SHP77 (cell line): ENCODE results near the gene SND1.

Experiments used
- DNase-seq, 2 experiments: peaks; one replicate each; lab custom pipeline; 2025; lab: John Stamatoyannopoulos, UW

Gene SND1

DNA sequence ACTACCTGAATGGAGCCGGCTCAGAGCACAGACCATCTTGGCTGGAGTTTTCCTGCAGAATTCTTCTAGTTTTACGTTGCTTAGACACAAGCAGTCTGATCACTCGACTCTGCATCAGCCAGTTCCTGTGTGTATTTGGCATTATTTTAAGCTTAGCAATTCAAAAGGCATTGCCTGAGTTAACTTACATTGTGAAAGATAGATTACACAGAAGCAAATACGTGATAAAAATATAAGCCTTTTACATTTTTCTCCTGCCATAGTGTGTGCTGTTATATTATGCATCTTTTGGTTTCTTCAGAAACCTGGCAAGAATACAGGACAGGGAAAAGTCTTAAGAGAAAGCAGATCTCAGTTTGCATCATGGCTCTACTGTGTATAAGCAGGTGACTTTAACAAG, 281.2 kb downstream of the SND1 start:
- DNase-seq, result no peak

GRCh38 chr7:127934711-127935110, 282.7 kb downstream of the SND1 start:
- no peak for DNase-seq

- peak; percentile 34 to 51 for DNase-seq
These were observed 283.9 kb downstream of the SND1 start for GRCh38 chr7:127935847-127936376.

DNA sequence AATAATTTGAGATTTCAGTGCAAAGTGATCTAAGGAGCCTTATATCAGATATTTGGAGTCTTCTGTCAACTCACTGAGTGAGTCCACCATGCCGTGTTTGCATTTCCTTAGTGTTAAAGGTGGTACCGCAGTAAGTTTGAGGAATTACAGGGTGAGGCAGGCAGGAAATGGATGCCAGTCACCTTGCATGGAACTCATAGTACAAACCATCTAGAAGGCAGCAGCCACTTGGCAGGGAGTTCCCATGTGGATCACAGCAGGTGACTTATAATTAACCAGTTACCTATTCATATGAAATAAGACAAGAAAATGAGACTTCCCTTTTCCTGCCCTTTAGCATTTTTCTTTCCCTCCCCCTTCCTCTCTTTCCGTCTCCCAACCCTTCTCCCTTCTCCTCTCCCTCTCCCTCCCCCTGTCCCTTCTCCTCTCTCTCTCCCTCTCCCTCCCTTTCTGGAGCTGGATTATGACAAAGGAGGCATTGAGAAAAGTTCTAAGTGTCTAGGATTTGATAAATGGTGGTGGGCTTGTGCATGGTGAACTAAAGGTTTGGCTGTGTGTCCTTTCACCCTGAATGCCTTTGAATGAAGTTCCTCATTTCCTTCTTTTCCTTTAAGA, 285.2 kb downstream of the SND1 start:
- DNase-seq, result no peak

DNA sequence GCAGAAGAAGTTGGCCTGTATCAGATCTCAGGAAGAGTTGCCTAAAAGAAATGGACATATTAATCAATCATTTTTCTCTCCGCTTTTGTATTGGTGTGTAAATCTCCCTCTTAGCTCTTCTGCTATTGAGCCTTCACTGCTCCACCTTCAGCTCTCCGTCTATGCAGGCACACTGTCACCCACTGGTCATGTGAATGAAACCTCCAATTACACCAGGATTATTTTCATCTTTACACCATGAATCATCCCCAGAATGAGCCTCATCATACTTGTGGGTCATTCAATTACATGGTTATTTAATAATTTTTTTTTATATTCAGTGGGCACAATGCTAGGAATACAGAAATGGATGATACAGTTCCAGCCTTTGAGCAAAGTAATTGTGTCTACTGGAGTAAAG, 286.6 kb downstream of the SND1 start:
- DNase-seq, result no peak

DNA sequence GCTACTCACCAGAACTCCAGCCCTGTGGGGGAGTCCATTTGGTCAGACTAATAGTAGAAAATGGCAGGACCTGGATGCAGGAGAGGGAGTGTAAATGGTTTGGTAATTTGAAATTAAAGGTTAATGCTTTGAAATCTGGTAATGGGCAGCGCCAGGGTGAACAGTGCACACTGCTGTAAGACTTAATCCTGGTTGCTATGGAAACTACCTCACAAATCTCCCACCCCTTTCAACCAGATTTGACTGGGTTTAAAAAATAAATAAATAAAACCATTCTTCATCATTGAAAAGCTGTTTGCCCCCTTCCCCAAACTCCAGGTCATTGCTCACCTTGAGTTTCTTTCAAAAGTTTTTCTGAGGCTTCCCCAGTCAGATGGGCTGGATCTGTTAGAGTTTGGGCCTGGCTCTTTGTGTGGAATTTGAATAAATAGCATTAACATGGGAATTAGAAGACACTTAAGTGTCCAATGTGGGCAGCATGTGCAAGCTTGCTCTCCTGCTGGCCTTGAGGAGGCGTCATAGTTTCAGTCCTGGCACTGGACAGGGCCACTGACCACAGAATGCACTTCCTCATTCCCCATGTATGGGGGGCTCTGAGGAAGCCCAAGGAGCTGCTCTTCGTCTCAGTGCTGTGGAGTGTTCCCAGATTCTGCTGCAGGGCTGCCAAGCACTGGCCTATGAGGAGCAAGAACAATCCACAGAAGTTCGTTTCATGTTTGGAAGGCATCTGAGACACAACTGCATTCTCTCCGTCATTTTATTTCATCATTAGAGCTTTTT, 288.6 kb downstream of the SND1 start:
- no peak for DNase-seq

DNA sequence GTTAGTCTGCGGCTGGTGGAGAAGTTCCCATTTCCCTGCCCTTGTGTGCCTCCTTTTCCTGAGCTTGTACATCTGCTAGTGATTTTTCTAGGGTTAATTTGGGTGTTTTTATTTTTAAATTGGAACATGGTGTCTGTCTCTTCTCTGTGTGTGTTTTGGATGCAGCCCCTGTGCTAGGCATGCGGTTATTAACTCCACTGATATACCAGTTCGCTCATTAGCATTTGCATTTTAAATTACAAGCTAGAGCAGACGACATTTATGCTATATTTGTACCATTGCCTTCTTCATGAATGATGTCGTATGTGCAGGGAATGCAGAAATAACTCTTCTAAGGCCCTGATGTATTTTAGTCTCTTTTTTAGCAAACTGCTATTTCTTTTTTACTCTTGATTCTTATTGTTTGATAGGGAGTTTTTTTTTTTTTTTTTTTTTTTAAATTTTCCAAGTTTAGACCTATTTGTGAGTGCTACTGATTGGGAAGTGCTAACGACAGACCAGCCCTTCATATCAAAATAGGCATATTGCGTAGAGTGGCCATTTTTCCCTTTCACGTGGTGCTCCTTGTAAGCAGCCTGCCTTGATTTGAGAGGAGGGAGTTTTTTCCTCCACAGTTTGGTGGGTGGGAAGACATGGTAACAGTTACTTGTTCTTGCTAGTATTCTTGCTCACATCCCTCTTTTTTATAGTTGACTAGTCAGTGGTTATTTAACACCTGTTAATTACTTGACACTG, 289.6 kb downstream of the SND1 start:
- no peak for DNase-seq

GRCh38 chr7:127943541-127944521, 291.8 kb downstream of the SND1 start:
- DNase-seq, result peak in 1 of 2 experiments; percentile 45

GRCh38 chr7:127946111-127946510, 294.1 kb downstream of the SND1 start:
- no peak for DNase-seq

- DNase-seq, result no peak
These were observed 294.9 kb downstream of the SND1 start for GRCh38 chr7:127946847-127947246.

DNA sequence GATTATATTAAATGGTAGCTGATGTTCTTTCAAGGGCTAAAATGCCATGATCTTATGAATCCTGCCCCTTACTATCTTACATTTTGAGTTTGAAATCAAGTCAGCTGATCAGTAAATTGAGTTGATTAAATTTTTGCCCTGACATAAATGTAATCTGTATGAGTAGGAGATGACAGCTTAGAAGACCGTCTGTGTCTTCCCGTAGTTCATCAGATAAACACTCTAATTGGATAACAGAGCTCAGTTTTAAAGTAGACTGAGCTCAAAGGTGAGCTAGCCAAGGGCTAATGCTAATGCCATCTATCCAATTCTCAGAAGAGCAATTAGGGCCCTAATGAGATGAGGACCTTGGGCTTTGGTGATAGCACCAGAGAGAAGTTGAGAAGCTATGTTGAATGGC, 296.3 kb downstream of the SND1 start:
- no peak for DNase-seq

DNA sequence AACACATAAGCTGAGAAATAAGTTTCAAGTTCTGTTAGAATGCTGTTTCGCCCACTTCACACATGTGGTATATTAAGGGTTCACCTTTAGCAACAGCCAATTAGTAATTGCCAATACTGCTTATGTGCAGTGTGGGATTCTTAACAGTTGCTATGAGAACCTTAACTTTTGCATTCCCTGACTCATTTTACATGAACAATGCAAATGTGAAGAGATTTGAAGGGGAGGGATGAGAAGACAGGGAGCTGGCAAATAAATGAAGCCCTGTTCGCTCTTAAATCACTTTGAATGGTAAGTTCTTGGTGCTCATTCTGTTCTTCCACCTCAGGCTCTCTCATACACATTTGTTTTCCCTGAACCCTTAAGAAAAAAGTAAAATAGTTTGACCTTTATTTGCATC, 296.9 kb downstream of the SND1 start:
- no peak for DNase-seq

DNA sequence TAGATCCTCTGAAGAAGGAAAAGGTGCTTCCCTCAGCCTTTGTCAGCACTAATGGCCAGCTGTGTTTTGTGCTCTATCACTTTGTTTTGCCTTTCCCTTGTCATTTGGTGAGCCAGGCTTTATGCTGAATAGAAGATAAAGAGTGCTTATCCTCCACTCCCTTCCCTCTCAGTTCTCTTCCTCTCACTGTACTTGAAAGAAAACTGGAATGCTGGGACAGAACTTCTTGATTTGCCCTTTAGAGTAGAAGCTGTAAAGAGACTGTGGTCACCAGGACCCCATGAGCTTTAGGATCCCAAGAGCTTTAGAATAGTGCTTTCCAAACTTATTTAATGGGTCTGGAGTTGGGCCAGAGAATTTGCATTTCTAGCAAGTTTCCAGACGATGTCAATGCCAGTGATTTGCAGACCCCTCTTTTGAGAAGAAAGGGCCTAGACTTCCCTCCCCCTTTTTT, 297.8 kb downstream of the SND1 start:
- DNase-seq, result no peak

- no peak for DNase-seq
These were observed 298.4 kb downstream of the SND1 start for GRCh38 chr7:127950233-127950935.

- DNase-seq, result no peak
These were observed 301.7 kb downstream of the SND1 start for GRCh38 chr7:127953423-127954356.

DNA sequence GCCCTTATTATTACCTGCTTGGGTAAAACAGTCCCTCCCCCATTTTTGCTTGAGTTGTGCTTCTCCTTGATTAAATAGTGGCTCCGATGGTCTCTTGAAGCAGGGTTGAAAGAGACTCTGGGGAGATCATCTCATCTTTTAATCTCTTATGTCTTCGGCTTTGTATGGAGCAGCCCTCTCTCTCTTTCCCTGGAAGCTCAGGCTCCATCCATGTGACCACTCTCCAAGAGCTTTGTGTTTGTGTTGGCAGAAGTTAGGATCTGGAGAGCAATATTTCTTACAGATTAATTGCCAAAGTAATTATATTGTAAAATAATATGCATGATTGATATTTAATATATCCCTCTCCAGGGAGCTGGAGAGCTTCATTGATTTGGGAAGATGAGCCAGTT, 302.4 kb downstream of the SND1 start:
- DNase-seq, result no peak

- DNase-seq, result no peak
These were observed 303.1 kb downstream of the SND1 start for GRCh38 chr7:127955051-127955531.

DNA sequence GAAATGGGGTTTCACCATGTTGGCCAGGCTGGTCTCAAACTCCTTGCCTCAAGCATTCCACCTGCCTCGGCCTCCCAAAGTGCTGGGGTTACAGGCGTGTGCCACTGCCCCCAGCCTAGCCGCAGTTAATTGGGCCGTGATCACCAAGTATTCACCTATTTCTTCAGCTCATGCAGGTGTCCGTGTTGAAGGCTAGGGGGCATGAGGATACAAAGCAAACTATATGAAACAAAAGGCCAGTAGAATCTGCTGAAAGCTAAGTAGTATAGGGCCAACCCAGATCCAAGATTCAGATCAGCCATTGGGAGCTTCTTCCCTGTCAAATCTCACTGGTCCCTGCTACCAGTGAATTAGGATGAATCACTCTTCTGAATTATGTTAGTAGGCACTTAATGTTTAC, 305.9 kb downstream of the SND1 start:
- DNase-seq, result no peak

DNA sequence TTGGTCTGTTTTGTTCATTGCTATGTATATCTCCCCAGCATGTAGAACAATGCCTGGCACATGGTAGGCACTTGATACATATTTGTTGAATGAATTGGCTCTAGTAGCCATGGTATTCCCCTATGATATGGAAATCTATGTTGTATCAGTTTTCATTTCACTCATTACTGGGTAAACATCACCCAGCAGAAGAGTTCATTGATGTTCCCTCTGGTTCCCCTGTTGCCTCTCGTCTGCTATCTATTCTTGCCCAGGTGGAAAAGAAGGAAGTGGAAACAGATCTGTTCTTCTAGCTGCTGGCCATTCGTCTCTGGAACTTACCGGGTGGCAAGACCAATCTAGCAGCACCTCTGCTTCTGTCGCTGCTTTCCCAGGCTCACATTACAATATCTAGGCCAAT, 307.8 kb downstream of the SND1 start:
- no peak for DNase-seq
